HG03469 (cell line): ENCODE results near the gene DPY19L2.
"Not testable (repeated sequence)": the region's sequence is repeated elsewhere in the genome, so short reads cannot be mapped to it uniquely, and the experiment has no call there.

Experiments used
- ATAC-seq: cut with Tn5 transposase; IDR thresholded peaks from one replicate; pipeline ENCODE4 v1.9.1; 2021; ENCODE audit warnings: mild to moderate bottlenecking, moderate library complexity, moderate number of reproducible peaks; ENCODE audit not compliant: unreplicated experiment

DPY19L2 gene

DNA sequence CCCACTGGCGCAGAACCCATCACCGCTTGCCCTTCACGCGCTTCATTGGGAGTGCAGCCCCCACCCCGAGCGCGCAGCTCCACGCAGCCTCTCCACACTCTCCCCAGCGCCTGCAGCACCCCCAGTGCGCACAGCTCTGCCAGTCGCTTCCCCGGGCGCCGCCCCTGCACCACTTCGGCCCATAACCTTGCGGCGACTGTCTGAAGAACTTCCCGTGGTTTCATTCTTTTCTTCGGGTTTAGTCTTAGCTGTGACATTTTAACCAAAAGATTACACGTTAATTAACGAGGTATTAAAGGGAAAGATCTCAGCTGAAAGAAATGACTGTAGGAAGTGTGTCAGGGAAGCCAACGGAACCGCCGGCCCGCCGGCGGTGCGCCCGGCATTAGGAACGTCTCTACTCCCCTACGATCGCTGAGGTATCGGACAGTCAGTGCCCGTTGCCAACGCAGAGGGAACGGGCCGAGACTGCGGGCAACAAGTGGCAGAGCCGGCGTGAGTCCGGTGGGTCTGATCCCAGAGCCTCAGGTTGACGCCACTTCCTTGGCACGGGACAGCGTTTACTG, 590 bp upstream of the DPY19L2 start:
- ATAC-seq = not testable (repeated sequence)

- ATAC-seq = not testable (repeated sequence)
These were observed 5.3 kb downstream of the DPY19L2 start for GRCh38 chr12:63663005-63663404.

DNA sequence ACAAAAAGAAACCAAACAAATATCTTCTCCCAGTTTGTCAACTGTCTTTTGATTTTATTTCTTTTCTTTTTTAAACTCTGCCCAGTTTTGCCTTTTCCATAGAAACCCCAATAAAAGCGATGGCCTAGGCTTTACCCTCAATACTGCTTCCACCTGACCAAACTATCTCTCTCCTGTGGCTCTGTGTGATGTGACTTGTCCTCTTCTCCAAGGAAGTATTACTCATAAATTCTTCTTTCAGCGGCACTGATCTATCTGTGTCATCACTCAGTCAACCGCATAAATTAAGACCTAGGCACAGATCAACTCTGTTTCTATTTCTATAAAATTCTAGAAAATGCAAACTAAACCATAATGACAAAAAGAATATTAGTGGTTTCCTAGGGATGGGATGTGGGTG, 9.8 kb downstream of the DPY19L2 start:
- ATAC-seq = not testable (repeated sequence)

DNA sequence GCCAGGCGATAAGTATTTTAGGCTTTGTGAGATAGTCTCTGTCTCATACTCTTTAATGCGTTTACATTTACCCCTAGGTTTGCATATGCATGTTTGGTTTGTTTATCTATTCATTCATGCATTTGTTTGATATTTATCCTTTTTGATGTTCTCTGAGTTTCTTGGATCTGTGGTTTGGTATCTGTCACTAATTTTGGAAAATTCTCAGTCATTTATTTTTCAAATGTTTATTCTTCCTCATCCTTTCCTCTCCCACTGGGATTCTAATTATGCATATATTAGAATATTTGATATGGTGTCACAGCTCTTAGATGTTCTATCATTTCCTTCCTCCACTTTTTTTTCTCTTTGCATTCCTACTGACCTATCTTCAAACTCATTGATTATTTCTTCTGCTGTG, 11.9 kb downstream of the DPY19L2 start:
- not testable (repeated sequence) for ATAC-seq

- ATAC-seq = not testable (repeated sequence)
These were observed 12.6 kb downstream of the DPY19L2 start for GRCh38 chr12:63655543-63656257.

DNA sequence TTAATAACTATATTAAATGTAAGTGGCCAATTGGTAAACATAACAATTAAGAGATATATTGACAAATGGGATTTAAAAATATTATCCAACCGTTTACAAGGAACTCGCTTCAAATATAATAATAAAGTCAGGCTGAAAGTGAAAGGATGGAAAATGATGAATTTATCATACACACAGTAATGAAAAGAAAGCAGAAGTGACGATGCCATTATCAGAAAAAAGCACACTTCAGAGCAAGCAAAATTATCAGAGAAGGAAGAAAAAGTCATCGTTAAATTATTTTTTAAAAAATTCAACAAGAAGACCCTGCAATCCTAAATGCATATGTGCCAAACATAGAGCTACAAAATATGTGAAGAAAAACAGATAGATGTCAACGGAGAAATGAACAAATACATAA, 13.8 kb downstream of the DPY19L2 start:
- not testable (repeated sequence) for ATAC-seq

- not testable (repeated sequence) for ATAC-seq
These were observed 18.8 kb downstream of the DPY19L2 start for GRCh38 chr12:63649517-63649916.

- not testable (repeated sequence) for ATAC-seq
These were observed 24.7 kb downstream of the DPY19L2 start for GRCh38 chr12:63643381-63644140.

- ATAC-seq = not testable (repeated sequence)
These were observed 44.0 kb downstream of the DPY19L2 start for GRCh38 chr12:63624258-63624657.

DNA sequence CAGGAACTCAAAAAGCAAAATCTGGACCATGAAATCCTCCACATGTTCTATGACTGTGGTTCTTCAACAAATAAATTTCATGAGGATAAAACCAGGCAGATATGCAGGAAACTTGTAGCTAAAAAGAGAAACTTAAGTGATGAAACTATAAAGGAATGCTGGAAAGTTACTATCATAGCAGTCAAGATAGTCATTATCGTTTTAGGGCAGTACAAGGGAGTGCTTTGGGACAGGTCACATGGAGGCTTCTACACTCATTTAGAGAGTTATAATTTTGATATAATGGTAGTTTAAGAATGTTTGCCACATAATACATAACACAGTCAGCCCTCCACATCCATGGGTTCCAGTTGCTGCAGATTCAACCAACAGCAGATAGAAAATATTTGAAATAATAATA, 52.7 kb downstream of the DPY19L2 start:
- not testable (repeated sequence) for ATAC-seq

GRCh38 chr12:63611285-63611684, 57.0 kb downstream of the DPY19L2 start:
- not testable (repeated sequence) for ATAC-seq

DNA sequence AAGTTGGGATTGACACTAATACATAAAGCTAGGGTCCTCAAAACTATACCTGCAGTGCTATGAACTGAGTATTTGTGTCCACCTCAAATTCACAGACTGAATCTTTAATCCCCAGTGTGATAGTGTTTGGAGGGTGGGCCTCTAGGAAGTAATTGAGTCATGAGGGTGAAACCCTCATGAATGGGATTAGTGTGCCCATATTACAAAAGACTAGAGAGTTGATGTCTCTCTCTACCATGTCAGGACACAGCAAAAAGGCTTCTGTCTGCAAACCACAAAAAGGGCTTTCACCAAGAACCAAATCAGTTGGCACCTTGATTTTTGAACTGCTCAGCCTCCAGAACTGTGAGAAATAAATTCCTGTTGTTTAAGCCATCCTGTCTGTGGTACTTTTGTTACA, 59.0 kb downstream of the DPY19L2 start:
- not testable (repeated sequence) for ATAC-seq

DNA sequence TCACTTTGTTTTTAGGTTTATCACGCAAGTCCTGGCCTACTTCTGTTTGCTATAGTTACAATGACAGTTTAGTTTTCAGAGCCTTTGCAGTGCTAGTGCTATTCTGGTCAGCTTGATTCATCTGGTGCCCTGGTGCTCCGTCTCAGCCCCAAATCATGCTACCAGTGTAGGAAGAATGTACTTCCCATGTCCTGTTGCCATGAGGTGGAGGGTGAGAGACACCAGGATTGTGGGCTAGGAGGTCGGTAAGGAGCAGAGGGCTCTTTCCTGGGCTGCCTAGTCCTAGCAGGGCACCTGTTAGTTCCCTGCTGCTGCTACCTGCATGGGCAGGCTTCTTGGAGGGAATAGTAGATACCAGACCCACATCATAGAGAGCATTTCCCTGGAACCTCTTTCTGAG, 63.3 kb downstream of the DPY19L2 start:
- not testable (repeated sequence) for ATAC-seq

DNA sequence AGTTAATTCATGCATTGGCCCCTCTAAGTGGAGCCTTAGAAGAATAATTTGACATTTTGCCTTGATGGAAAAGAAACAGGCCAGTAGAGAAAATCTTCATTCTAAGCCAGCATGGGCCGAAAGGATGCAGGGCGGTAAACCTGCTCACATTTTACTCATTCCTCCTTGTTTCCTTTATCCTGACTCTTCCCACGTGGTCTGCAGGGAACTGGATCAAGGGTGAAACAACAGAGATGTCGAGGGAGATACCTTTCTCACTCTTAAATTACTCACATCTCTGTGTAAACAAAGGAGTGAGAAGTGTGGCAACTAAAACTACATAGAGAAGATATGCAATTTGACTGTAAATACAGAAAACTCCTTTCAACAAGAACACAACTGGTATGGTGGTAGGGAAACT, 73.5 kb downstream of the DPY19L2 start:
- ATAC-seq = not testable (repeated sequence)

- not testable (repeated sequence) for ATAC-seq
These were observed 83.9 kb downstream of the DPY19L2 start for GRCh38 chr12:63584426-63584825.

- ATAC-seq = not testable (repeated sequence)
These were observed 85.0 kb downstream of the DPY19L2 start for GRCh38 chr12:63583289-63583688.

DNA sequence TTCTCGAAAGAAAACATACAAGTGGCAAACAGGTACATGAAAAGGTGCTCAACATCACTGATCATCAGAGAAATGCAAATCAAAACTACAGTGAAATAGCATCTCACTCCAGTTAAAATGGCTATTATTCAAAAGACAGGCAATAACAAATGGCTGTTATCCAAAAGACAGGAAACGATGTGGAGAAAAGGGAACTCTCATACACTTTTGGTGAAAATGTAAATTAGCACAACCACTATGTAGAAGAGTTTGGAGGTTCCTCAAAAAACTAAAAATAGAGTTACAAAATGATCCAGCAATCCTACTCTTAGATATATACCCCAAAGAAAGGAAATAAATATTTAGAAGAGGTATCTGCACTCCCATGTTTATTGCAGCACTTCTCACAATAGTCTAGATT, 90.7 kb downstream of the DPY19L2 start:
- ATAC-seq = not testable (repeated sequence)

DNA sequence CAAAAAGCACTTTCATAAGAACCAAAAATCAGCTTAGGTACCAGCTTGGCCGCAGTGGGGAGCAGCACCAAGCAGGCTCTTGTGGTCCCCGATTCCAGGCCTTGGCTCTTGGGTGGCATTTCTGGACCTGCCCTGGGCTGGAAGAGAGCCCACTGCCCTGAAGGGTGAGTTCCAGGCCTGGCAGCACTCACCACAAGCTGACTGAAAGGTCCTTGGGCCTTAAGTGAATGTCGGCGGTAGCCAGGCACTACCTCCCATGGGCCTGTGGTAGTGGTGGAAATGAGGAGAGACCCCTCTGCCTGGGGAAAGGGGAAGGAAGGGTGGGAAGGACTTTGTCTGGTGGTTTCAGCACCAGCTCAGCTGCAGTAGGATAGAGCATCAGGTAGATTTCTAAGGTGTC, 96.3 kb downstream of the DPY19L2 start:
- ATAC-seq = not testable (repeated sequence)

- not testable (repeated sequence) for ATAC-seq
These were observed 109.8 kb downstream of the DPY19L2 start for GRCh38 chr12:63558445-63558844.

DNA sequence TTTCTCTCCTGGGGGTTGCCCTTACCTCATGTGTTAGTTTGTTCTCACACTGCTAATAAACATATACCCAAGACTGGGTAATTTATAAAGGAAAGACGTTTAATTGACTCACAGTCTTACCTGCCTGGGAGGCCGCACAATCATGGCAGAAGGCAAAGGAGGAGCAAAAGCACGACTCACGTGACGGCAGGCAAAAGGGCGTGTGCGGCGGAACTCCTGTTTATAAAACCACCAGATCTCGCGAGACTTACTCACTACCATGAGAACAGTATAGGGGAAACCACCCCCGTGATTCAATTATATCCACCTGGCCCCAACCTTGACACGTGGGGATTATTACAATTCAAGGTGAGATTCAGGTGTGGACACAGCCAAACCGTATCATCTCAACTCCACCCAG, 116.9 kb downstream of the DPY19L2 start:
- ATAC-seq = not testable (repeated sequence)

GRCh38 chr12:63549034-63549433, 119.3 kb downstream of the DPY19L2 start:
- not testable (repeated sequence) for ATAC-seq
